PC-9 (cell line): ENCODE data around the gene IFI44. TPM values are rescaled to one million over a fixed set of nuclear protein-coding genes. Genes with fewer than 3 reads are reported as not detected.

Source experiments
- BruUV-seq: library from RNA; stranded (reverse); fragments of 400-500 nt; replicated peaks from 2 replicates; lab custom pipeline; 2021; lab: Mats Ljungman, UMichigan
- CTCF ChIA-PET: fragments of 300-600 bp; sonication (Branson Sonifier 250); formaldehyde crosslinking; loops from one replicate; lab custom pipeline; 2022; ENCODE audit warnings: antibody characterized with exemption; lab: Charles Lee
- POLR2A ChIA-PET: fragments of 300-600 bp; sonication (Branson Sonifier 250); formaldehyde crosslinking; loops from one replicate; lab custom pipeline; 2022; ENCODE audit warnings: antibody characterized with exemption; ENCODE audit not compliant: unreplicated experiment; lab: Charles Lee
- DNase-seq, 2 experiments: peaks; one replicate each; pipeline versions ENCODE4 v3.0.0 to v3.0.0-alpha.2; 2015 to 2022; ENCODE audit warnings: mixed read lengths in 1 of 2
- H2AFZ ChIP-seq: fragments of 200-600 bp; sonication (generic); 2 replicates; pipeline ENCODE4 v1.8.1; 2017; ENCODE audit warnings: antibody characterized with exemption
- H3F3A ChIP-seq: fragments of 200-600 bp; sonication (generic); 2 replicates; pipeline ENCODE4 v1.8.1; 2017; ENCODE audit warnings: antibody characterized with exemption, mild to moderate bottlenecking, low read depth; ENCODE audit not compliant: insufficient read depth
- H3K27ac ChIP-seq: fragments of 200-600 bp; sonication (generic); 2 replicates; pipeline ENCODE4 v1.6.1; 2016; ENCODE audit warnings: mixed run types
- H3K27me3 ChIP-seq: fragments of 200-600 bp; sonication (generic); 2 replicates; pipeline ENCODE4 v1.6.1; 2016; ENCODE audit warnings: low read depth, mixed run types; ENCODE audit not compliant: insufficient read depth
- H3K36me3 ChIP-seq: fragments of 200-600 bp; sonication (generic); 2 replicates; pipeline ENCODE4 v1.6.1; 2016; ENCODE audit warnings: low read depth, mixed run types
- H3K4me1 ChIP-seq: fragments of 200-600 bp; sonication (generic); replicated peaks from 2 replicates; pipeline ENCODE4 v1.6.1; 2016; ENCODE audit warnings: mixed run types; ENCODE audit not compliant: insufficient read depth
- H3K4me2 ChIP-seq: fragments of 200-600 bp; sonication (generic); 2 replicates; pipeline ENCODE4 v1.6.1; 2017; ENCODE audit warnings: mixed run types
- H3K4me3 ChIP-seq: fragments of 200-600 bp; sonication (generic); 2 replicates; pipeline ENCODE4 v1.6.1; 2016; ENCODE audit warnings: mixed run types
- H3K79me2 ChIP-seq: fragments of 200-600 bp; sonication (generic); 2 replicates; pipeline ENCODE4 v1.6.1; 2017; ENCODE audit warnings: low read depth, mixed run types
- H3K9me2 ChIP-seq: fragments of 200-600 bp; sonication (generic); 2 replicates; pipeline ENCODE4 v1.8.1; 2017; ENCODE audit warnings: mild to moderate bottlenecking; ENCODE audit not compliant: insufficient read depth
- H3K9me3 ChIP-seq: fragments of 200-600 bp; sonication (generic); 2 replicates; pipeline ENCODE4 v1.8.1; 2016; ENCODE audit warnings: low read depth; ENCODE audit not compliant: insufficient read depth
- H4K20me1 ChIP-seq: fragments of 200-600 bp; sonication (generic); 2 replicates; pipeline ENCODE4 v1.8.1; 2017; ENCODE audit not compliant: insufficient read depth
- EZH2 ChIP-seq: fragments of 200-600 bp; sonication (generic); IDR thresholded peaks from 2 replicates; pipeline ENCODE4 v1.8.0; 2017; ENCODE audit warnings: antibody characterized with exemption, low read depth
- intact Hi-C: fragments of 100-400 bp; cut with micrococcal nuclease; formaldehyde crosslinking; loops from one replicate; pipeline ENCODE4 v1.10.0; 2022; ENCODE audit not compliant: unreplicated experiment
- total RNA-seq: library from RNA; stranded (reverse); gene quantifications from 2 replicates; pipeline ENCODE4 v1.2.3, GENCODE V29; 2021
- TF ChIP-seq, protein P1 (sequence below): fragments of 200-600 bp; sonication (generic); conservative IDR thresholded peaks from 2 replicates; pipeline ENCODE4 v1.6.1; 2017; ENCODE audit warnings: mixed run types, antibody characterized with exemption, mild to moderate bottlenecking, moderate library complexity

IFI44 gene
- total RNA-seq, 1 experiment from 2014 or later, result 4.8 TPM

DNA sequence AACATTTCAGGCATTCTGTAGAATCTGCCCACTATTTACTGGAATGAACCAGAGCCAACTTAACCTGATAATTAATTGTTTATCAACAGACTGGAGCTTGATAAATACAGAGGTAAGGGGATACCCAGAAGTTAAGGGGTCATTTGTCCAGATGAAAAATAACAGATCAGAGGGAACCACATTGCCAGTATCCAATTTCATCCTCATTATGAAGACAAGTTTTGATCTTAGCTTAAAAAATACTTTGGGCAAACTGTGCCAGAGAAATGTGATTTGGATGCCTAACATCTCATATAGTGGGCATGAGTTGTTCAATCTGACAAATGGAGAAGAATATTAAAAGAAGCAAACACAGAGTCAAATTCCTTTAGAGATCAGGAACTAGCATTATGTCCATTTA lies 63.7 kb downstream of the IFI44 start:
- Histone ChIP-seq H3K4me2 (no peak overlapping the region), H3K4me1 (no peaks in the 10 kb centered on the region), H4K20me1 (no peaks in the 10 kb centered on the region), H3K27ac (no peak overlapping the region), H3K79me2 (no peaks in the 10 kb centered on the region), H3K9me2 (no peaks in the 10 kb centered on the region), H3K4me3 (no peak overlapping the region), H2AFZ (no peak overlapping the region), H3F3A (no peaks in the 10 kb centered on the region), H3K27me3 (no peaks in the 10 kb centered on the region), H3K9me3 (no peaks in the 10 kb centered on the region), H3K36me3 (no peaks in the 10 kb centered on the region)
- TF ChIP-seq, protein P1, sequence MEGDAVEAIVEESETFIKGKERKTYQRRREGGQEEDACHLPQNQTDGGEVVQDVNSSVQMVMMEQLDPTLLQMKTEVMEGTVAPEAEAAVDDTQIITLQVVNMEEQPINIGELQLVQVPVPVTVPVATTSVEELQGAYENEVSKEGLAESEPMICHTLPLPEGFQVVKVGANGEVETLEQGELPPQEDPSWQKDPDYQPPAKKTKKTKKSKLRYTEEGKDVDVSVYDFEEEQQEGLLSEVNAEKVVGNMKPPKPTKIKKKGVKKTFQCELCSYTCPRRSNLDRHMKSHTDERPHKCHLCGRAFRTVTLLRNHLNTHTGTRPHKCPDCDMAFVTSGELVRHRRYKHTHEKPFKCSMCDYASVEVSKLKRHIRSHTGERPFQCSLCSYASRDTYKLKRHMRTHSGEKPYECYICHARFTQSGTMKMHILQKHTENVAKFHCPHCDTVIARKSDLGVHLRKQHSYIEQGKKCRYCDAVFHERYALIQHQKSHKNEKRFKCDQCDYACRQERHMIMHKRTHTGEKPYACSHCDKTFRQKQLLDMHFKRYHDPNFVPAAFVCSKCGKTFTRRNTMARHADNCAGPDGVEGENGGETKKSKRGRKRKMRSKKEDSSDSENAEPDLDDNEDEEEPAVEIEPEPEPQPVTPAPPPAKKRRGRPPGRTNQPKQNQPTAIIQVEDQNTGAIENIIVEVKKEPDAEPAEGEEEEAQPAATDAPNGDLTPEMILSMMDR, result no peak
- no peak for TF ChIP-seq EZH2
- BruUV-seq, result no TSS peak
- CTCF ChIA-PET, result no interaction called here
- POLR2A ChIA-PET, result no interaction called here
- DNase-seq, result no peak
- intact Hi-C loops, result no loop called here

Other genes starting within 250 kb of the IFI44 start
- gene PTGFR, start 158.9 kb upstream of the IFI44 start, total RNA-seq, result not detected in 2 replicates
- gene IFI44L, start 29.4 kb upstream of the IFI44 start, total RNA-seq, result 0.40 and 0.70 TPM in 2 replicates